ENCODE data around the gene CSNK1G1.

DNA sequence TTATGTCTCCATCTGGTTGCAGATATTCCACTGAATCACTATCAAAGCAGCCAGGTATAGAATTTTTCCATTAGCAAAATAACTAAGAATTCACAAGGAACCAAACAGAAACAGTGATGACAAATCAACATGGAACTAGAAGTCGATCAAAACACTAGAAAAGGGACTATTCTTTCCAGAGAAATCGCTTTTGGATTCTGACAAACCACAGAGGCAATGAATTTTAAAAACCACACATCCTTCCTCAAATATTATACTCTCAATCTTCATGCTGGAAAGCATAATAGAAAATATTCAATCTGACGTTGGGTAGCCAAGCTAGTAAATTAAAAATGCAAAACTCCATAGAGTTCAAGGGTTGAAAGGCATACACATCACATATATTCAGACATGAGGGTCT lies 99.9 kb downstream of the CSNK1G1 start:
- no peak for TF ChIP-seq GATA2 (IDR thresholded peaks at IDR 0.05; ENCODE audit: low read depth, low read length)
- TF ChIP-seq GATA3 (IDR thresholded peaks at IDR 0.05; ENCODE audit: low read depth, low read length), result no peak

Data from SH-SY5Y (cell line).